HG03280 (cell line): ENCODE measurements around the gene AGAP1.
"Not testable (repeated sequence)": the region's sequence is repeated elsewhere in the genome, so short reads cannot be mapped to it uniquely, and the experiment has no call there.

Experiments
- ATAC-seq: cut with Tn5 transposase; IDR thresholded peaks from one replicate; pipeline ENCODE4 v1.9.1; 2021; ENCODE audit warnings: mild to moderate bottlenecking, moderate library complexity; ENCODE audit not compliant: unreplicated experiment

Gene AGAP1

GRCh38 chr2:236122236-236122635, 628.4 kb downstream of the AGAP1 start:
- no peak for ATAC-seq

GRCh38 chr2:236123716-236124115, 629.9 kb downstream of the AGAP1 start:
- no peak for ATAC-seq

DNA sequence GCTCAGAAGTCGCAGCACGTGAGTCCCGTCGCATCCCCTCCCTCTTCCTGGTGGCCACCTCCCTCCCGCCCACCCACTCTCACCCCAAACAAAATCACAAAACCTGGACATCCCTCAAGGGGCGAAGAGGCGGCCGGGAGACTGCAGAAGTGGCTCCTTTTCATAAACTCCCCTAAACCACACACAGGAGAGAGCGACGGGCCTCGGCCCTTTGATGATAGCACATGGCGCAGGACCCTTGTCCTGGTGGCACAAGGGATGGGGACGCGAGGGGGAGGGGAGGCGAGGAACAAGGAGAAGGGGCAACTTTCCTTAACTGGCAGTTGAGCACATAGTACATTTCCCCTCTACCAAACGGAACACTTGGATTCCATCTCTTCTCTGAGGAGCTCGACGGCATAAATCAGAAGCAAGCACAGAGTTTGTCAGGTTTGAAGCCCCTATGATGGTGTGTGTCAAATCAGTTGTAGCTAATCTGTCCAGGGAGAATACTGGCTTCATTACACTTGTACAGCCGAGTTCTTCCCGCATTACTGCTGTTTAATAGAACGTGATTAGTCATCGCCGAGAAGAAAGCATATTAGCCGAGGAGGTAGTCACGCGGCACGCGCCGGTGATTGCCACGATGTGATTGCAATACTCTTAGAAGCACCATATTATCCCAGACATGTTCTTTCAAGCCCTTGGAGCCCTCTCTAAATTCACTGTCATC, 630.5 kb downstream of the AGAP1 start:
- no peak for ATAC-seq

- ATAC-seq: no peak
Observed at GRCh38 chr2:236125541-236125940, 631.7 kb downstream of the AGAP1 start.

- no peak for ATAC-seq
Observed at GRCh38 chr2:236127010-236127409, 633.2 kb downstream of the AGAP1 start.

DNA sequence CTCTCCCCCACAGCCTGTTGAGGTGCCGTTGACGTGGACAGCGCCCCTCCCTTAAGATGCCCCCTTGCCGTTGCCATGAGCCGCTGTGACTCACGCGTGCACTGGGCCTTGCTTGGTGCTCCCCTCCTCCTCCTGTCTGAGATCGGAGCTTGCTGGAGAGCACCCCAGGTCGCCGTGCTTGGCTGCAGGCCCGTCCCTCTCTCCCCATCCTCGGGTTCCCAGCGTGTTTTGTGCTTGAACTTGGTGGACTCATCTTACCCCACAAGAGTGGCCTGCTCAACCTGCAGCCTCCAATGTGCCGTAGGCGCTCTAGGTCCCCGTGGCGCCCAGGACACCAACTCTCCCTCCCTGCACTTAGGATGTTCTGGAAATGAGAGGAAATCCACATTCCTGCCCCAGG, 634.5 kb downstream of the AGAP1 start:
- ATAC-seq: no peak

GRCh38 chr2:236129935-236130334, 636.1 kb downstream of the AGAP1 start:
- no peak for ATAC-seq

- no peak for ATAC-seq
Observed at GRCh38 chr2:236130349-236130998, 636.6 kb downstream of the AGAP1 start.

- ATAC-seq: no peak
Observed at GRCh38 chr2:236131073-236131692, 637.3 kb downstream of the AGAP1 start.

DNA sequence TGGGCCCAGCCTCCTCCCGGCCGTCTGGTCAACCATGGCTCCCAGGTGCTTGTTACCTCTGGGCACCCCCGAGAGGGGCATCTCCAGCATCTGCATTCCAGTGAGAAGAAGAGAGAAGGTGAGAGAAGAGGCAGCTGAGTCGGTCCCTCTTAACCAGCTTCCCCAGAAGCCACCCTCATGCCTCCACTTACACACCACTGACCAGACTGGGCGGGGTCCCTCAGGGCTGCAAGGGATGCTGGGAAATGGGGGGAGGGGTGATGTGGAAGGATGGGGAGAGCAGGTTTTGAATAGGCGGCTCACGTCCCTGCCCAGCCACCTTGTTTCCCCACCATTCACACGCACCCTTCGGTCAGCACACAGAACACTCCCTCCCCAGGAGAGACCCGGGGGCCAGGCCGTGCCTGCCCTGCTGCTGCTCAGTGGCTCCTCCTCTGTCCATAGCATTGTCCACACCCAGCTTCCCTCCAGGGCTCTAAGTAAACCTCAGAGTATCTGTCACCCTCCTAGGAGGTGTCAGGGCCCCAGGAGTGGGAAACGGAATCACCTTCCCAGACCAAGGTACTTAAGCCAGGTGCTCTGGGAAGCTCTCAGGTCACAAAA, 639.7 kb downstream of the AGAP1 start:
- ATAC-seq: no peak

DNA sequence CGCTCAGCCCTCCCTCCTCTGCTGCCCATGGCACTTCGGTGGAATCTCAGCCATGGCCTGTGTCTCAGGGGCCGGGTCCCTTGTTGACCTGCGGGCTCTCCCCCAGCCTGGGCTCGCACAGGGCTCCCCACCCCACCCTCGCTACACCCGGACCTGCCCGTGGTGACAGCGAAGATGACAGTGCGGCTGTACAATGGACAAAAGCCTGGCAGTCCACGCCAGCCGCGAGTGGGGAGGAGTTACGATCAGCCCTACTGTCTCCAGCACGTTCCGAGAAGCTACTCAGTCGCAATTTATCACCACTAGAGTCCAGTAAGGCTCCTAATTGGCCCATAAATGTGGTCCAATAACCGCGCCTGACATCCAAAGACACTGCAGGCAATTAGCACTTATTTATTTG, 642.7 kb downstream of the AGAP1 start:
- ATAC-seq: no peak

GRCh38 chr2:236137066-236137465, 643.2 kb downstream of the AGAP1 start:
- ATAC-seq: no peak

GRCh38 chr2:236141616-236142015, 647.8 kb downstream of the AGAP1 start:
- ATAC-seq: not testable (repeated sequence)

- no peak for ATAC-seq
Observed at GRCh38 chr2:236143811-236144210, 650.0 kb downstream of the AGAP1 start.

DNA sequence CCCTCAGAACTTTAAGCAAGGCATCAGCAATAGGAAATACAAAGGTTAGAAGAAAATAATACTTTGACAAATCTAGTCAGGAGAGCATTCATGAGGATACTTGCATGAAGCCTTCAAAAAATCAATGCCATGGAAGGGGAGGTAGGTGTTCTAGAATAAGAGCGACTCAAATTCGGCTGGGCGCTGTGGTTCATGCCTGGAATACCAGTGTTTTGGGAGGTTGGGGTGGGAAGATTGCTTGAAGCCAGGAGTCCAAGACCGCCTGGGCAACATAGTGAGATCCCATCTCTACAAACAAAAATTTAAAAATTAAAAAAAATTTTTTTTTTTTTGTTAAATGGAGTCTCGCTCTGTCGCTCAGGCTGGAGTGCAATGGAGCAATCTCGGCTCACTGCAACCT, 652.6 kb downstream of the AGAP1 start:
- no peak for ATAC-seq

GRCh38 chr2:236155406-236155805, 661.6 kb downstream of the AGAP1 start:
- ATAC-seq: no peak

DNA sequence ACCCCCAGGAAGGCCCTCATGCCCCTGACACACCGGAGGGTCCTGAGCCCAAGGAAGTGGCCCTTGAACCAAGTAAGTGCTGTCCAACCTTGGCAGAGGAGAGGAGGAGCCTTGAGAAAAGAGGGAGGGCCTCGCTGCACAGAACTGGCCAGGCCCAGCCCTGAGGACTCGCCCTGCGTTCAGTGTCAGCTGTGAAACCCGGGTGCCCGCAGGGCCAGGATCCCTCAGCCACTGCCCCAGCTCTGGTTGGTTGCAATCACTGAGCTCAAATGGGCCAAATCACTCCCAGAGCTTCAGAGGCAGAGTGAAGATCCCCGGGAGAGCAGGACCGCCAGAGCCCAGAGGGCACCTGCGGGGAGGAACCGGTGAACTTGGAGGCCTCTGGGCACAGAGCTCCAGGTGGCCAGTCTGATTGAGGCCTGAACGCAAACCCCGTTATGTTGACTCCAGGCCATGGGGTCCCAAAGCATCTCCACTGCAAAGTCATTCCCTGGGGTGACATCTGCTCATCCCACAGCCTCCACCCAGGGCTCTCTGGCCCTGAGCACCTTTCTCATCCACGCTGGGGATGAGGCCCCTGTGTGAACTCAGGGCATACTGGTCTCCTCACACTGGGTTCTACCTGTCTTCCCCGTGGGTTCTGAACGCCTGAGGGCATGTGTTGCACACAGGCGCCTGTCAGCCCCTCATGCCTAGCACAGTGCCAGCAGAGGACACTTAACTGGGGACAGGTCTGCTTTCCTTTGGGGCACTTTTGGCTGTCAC, 662.4 kb downstream of the AGAP1 start:
- ATAC-seq: no peak

- no peak for ATAC-seq
Observed at GRCh38 chr2:236156860-236157194, 663.0 kb downstream of the AGAP1 start.

- no peak for ATAC-seq
Observed at GRCh38 chr2:236157366-236157765, 663.5 kb downstream of the AGAP1 start.

DNA sequence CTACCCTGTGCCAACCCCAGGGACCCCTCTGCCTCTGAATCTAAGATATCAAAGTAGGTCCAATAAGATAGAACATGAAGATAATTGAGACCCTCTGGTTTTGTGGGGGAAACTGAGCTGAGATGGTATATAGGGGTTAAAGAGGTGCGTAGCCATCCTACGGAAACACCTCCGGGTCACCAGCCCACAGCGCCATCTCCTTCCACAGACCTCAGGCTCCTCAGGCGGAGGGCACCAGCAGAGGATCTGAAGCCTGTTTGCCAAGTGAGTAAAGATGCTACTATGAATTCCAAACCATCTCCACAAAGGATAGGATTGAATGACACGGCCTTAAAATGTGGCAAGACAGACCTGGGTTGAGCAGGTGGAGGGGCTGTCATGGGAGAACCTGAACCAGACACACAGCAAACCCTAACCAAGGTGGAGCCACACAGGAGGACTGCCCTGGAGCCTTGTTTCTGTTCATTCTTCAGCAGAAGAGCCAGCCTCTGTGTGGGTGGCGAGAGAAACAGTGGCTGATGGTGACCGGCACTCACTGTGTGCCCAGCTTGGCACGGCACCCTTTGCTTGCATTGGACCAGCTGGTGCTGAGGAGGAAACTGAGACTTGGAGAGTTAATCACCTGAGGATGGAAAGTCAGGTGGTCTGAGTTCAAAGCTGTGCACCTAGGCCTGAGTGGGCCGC, 664.1 kb downstream of the AGAP1 start:
- no peak for ATAC-seq
